Lung (tissue), 12 donors: ENCODE measurements around the gene TVP23A. TPM values are rescaled to one million over a fixed set of nuclear protein-coding genes. Genes with fewer than 3 reads are reported as not detected.
A peak's percentile ranks its signal among the peaks of the same experiment; 100 is the strongest.
"Not testable (repeated sequence)": the region's sequence is repeated elsewhere in the genome, so short reads cannot be mapped to it uniquely, and the experiment has no call there.

Experiments used
- ATAC-seq: fragments of 200-7000 bp; cut with Tn5 transposase; one replicate; pipeline ENCODE4 v1.9.1; 2020; ENCODE audit warnings: moderate number of reproducible peaks; ENCODE audit not compliant: insufficient read depth, low FRiP score
- DNase-seq, 3 donors: peaks; one replicate each; pipeline ENCODE4 v3.0.0-alpha.2; 2013 to 2017
- H3K27ac ChIP-seq, 2 donors: one replicate each; pipeline ENCODE4 v1.5.1; 2013; ENCODE audit warnings: mild to moderate bottlenecking in 2 of 2, moderate library complexity in 2 of 2, control low read depth in 1 of 2, inconsistent platforms in 1 of 2, low read depth in 1 of 2, low read length in 1 of 2
- H3K27me3 ChIP-seq, 3 donors: one replicate each; pipeline ENCODE4 v1.5.1; 2013; ENCODE audit warnings: low read length in 2 of 3; ENCODE audit not compliant: control insufficient read depth in 3 of 3, insufficient read depth in 3 of 3
- H3K36me3 ChIP-seq, 4 donors: one replicate each; pipeline ENCODE4 v1.5.1; 2013; ENCODE audit warnings: low read length in 4 of 4, mild to moderate bottlenecking in 1 of 4, moderate library complexity in 1 of 4; ENCODE audit not compliant: control insufficient read depth in 4 of 4, insufficient read depth in 4 of 4
- H3K4me1 ChIP-seq, 5 donors: one replicate each; pipeline ENCODE4 v1.5.1; 2013; ENCODE audit warnings: low read length in 5 of 5, mild to moderate bottlenecking in 2 of 5, moderate library complexity in 1 of 5; ENCODE audit not compliant: control insufficient read depth in 5 of 5, insufficient read depth in 5 of 5
- H3K4me3 ChIP-seq: one replicate; pipeline ENCODE4 v1.5.1; 2013; ENCODE audit warnings: mild to moderate bottlenecking, control low read depth, moderate library complexity
- H3K9ac ChIP-seq, 2 donors: one replicate each; pipeline ENCODE4 v1.5.1; 2013; ENCODE audit warnings: low read length in 2 of 2, control low read depth in 1 of 2; ENCODE audit not compliant: insufficient read depth in 1 of 2
- H3K9me3 ChIP-seq, 4 donors: one replicate each; pipeline ENCODE4 v1.5.1; 2013; ENCODE audit warnings: low read length in 3 of 4, mild to moderate bottlenecking in 1 of 4, moderate library complexity in 1 of 4; ENCODE audit not compliant: control insufficient read depth in 4 of 4, insufficient read depth in 3 of 4
- WGBS, 2 donors: extraction: QIAGEN DNeasy Blood & Tissue Kit; methylation state at CpG; one replicate each; pipeline ENCODE4 v1.1.7; 2013; 5-methylcytosine and 5-hydroxymethylcytosine counted together
- polyA plus RNA-seq, 2 donors: library from polyadenylated mRNA; stranded (reverse); fragments of 200-250 nt; gene quantifications; one replicate each; pipeline ENCODE4 v1.2.1, GENCODE V29; 2013
- total RNA-seq, 2 donors: library from RNA; depleted of rRNA in 1 of 2; stranded (reverse); fragments of >200 nt in 1 of 2; gene quantifications; one replicate each; pipeline ENCODE4 v1.2.1, GENCODE V29; 2014 to 2021
- TF ChIP-seq, protein P1 (sequence below): IDR thresholded peaks from 2 replicates; pipeline ENCODE4 v1.5.1; 2012; ENCODE audit warnings: mild to moderate bottlenecking; ENCODE audit errors: control extremely low read depth, extremely low read depth
- donor health status: control.
- donor health status: control.
- donor health status: Bipolar disorder and iron deficiency.
- donor health status: healthy.
- donor health status: DM: yes; HTN: yes; CAD: no.

The TVP23A gene
- total and polyA plus RNA-seq, 4 donors, result 0.22 to 6.1 (median 0.25) TPM

DNA sequence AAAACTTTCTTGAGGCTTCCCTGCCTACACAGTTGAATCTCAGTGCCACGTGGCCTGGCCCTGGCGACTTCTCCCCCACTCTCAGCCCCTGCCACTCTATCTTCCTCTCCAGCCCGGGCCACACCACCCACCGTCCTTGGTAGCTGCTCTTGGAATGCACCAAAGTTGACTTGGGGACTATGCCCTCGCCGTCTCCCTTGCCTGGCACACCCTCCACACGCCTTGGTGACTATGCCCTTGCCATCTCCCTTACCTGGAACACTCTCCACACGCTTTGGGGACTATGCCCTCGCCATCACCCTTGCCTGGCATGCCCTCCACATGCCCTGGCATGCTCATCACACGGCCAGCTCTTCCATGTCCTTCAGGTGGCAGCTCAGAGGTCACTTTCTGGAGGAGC is 15.5 kb upstream of the TVP23A start:
- DNase-seq (no peak), ATAC-seq (no peak)
- Histone ChIP-seq H3K4me3 (no peak overlapping the region), H3K36me3 (no peaks in the 10 kb centered on the region), H3K27me3 (no peaks in the 10 kb centered on the region), H3K4me1 (peaks cover 0 to 4% (median 2%) of the 10 kb centered on the region in 5 donors), H3K9me3 (no peaks in the 10 kb centered on the region), H3K27ac (no peak overlapping the region), H3K9ac (no peak overlapping the region)
- TF ChIP-seq, protein P1, sequence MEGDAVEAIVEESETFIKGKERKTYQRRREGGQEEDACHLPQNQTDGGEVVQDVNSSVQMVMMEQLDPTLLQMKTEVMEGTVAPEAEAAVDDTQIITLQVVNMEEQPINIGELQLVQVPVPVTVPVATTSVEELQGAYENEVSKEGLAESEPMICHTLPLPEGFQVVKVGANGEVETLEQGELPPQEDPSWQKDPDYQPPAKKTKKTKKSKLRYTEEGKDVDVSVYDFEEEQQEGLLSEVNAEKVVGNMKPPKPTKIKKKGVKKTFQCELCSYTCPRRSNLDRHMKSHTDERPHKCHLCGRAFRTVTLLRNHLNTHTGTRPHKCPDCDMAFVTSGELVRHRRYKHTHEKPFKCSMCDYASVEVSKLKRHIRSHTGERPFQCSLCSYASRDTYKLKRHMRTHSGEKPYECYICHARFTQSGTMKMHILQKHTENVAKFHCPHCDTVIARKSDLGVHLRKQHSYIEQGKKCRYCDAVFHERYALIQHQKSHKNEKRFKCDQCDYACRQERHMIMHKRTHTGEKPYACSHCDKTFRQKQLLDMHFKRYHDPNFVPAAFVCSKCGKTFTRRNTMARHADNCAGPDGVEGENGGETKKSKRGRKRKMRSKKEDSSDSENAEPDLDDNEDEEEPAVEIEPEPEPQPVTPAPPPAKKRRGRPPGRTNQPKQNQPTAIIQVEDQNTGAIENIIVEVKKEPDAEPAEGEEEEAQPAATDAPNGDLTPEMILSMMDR, result no peak
- 91 to 93% methylated on average over 10 of the region's 10 CpGs for WGBS, 2 donors

DNA sequence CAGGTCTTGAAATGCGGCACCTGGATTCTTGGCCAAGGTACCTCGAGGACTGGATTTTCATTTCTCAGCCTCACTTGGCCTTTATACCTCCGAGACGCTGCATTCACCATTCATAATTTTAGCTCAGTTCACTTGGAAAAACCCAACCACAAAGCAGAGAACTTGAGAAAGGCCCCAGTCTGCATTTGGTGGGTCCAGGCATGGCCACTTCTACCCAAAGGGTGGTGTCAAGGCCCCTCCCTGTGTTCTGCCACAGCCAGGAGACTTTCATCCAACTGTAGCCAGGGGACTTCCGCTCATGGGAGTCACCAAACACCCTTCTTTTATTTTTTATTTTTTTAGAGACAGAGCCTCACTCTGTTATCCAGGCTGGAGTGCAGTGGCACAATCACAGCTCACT is 14.7 kb upstream of the TVP23A start:
- no peak overlapping the region for H3K9ac ChIP-seq
- no peaks in the 10 kb centered on the region for H3K27me3 ChIP-seq
- H3K9me3 ChIP-seq, result no peaks in the 10 kb centered on the region
- peaks cover 4 to 13% (median 5%) of the 10 kb centered on the region in 5 donors for H3K4me1 ChIP-seq
- no peak for ATAC-seq
- TF ChIP-seq, protein P1, result no peak
- no peak overlapping the region for H3K4me3 ChIP-seq
- 94 to 96% methylated on average over 5 of the region's 5 CpGs for WGBS, 2 donors
- no peaks in the 10 kb centered on the region for H3K36me3 ChIP-seq
- DNase-seq, result no peak
- H3K27ac ChIP-seq, result no peak overlapping the region

DNA sequence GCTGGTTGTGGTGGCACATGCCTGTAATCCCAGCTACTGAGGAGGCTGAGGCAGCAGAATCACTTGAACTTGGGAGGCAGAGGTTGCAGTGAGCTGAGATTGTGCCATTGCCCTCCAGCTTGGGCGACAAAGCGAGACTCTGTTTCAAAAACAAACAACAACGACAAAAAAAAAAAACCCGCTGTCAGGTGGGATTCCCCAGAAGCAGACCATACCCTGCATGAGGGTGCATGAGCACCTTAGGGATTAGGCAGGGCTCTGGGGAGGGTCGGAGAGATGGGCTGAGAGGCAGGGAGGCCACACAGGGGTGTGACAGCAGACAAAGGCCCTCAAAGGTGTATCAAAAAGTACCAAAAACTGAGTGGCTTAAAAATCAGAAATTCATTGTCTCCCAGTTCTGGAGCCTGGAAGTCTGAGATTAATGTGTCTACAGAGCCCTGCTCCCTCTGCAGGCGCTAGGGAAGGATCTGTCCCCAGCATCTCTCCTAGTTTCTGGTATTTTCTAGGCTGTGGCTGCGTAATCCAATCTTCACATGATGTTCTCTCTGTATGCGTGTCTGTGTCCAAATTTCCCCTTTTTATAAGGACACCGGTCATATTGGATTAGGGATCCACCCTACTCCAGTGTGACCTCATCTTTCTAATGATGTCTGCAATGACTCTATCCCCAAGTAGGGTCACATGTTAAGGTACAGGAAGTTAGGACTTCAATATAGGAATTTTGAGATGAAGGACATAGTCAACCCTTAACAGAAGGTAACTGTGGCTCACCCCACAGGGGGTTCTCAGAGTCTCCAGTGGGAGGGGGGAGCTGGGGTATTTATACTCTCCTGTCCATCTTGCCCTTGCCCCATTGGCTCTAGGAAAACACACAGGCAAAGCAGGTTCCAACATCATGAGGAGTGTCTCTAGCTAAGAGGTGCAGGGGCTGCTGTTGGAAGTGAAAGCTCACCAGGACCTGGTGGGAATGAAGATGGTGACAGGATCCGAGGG is 13.6 kb upstream of the TVP23A start:
- Histone ChIP-seq H3K9me3 (no peaks in the 10 kb centered on the region), H3K36me3 (no peaks in the 10 kb centered on the region), H3K4me1 (peaks cover 4 to 23% (median 11%) of the 10 kb centered on the region in 5 donors), H3K4me3 (no peak overlapping the region), H3K9ac (no peak overlapping the region), H3K27ac (peak overlapping the region in 1 of 2 donors; percentile 46), H3K27me3 (no peaks in the 10 kb centered on the region)
- ATAC-seq (no peak), DNase-seq (no peak)
- TF ChIP-seq, protein P1, result no peak
- 80 to 81% methylated on average over 10 of the region's 10 CpGs for WGBS, 2 donors

DNA sequence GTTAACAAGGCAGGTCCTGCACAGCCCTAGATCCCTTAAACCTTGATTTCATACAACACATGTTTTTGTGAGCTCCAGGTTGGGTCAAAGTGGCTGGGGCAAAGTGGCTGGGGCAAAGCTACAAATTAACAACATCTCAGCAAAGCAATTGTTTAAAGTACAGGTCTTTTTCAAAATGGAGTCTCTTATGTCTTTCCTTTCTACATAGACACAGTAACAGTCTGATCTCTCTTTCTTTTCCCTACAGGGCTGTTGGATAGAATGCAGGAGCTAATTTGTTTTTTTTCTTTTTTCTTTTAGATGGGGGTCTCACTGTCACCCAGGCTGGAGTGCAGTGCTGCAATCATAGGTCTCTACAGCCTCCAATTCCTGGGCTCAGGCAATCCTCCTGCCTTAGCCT is 11.6 kb upstream of the TVP23A start:
- ATAC-seq, H3K9ac ChIP-seq, H3K27me3 ChIP-seq, H3K36me3 ChIP-seq, H3K4me3 ChIP-seq, H3K9me3 ChIP-seq, DNase-seq: not testable (repeated sequence)
- peak overlapping the region in 1 of 2 donors; percentile 81 for H3K27ac ChIP-seq
- H3K4me1 ChIP-seq, result peaks cover 4 to 23% (median 13%) of the 10 kb centered on the region in 5 donors

DNA sequence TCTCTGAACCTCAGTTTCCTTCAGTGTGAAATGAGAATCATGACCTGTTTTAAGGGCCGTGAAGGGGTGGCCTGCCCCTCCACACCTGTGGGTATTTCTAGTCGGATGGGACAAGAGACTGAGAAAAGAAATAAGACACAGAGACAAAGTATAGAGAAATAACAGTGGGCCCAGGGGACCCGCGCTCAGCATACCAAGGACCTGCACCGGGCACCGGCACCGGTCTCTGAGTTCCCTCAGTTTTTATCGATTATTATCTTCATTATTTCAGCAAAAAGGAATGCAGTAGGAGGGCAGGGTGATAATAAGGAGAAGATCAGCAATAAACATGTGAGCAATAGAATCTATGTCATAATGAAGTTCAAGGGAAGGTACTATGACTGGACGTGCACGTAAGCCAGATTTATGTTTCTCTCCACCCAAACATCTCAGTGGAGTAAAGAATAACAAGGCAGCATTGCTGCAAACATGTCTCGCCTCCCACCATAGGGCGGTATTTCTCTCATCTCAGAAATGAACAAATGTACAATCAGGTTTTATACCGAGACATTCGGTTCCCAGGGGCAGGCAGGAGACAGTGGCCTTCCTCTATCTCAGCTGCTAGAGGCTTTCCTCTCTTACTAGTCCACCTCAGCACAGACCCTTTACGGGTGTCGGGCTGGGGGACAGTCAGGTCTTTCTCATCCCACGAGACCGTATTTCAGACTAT is 10.9 kb upstream of the TVP23A start:
- not testable (repeated sequence) for H3K27me3 ChIP-seq, DNase-seq, H3K9me3 ChIP-seq, H3K36me3 ChIP-seq, H3K4me3 ChIP-seq, ATAC-seq
- Histone ChIP-seq H3K9ac (peak overlapping the region in 1 of 2 donors; percentile 52), H3K4me1 (peaks cover 4 to 23% (median 13%) of the 10 kb centered on the region in 5 donors), H3K27ac (peak overlapping the region; percentile 75 to 98)
- 49 to 61% methylated on average over 18 of the region's 18 CpGs for WGBS, 2 donors
